Glutamatergic neuron (in vitro differentiated cells): ENCODE data around the gene ADAP2. TPM values are rescaled to one million over a fixed set of nuclear protein-coding genes. Genes with fewer than 3 reads are reported as not detected.

Source experiments
- DNase-seq: peaks from one replicate; pipeline ENCODE4 v3.0.0; 2022
- H3K27ac Mint-ChIP-seq: one replicate; pipeline ENCODE4 v1.8.0; 2020; ENCODE audit warnings: mild to moderate bottlenecking, mixed read lengths, inconsistent platforms; ENCODE audit not compliant: unreplicated experiment
- H3K27me3 Mint-ChIP-seq: one replicate; pipeline ENCODE4 v1.8.0; 2020; ENCODE audit warnings: mild to moderate bottlenecking, moderate library complexity, mixed read lengths, inconsistent platforms; ENCODE audit not compliant: unreplicated experiment
- H3K36me3 Mint-ChIP-seq: one replicate; pipeline ENCODE4 v1.8.0; 2020; ENCODE audit warnings: mild to moderate bottlenecking, mixed read lengths, inconsistent platforms; ENCODE audit not compliant: unreplicated experiment
- H3K4me1 Mint-ChIP-seq: one replicate; pipeline ENCODE4 v1.8.0; 2020; ENCODE audit warnings: mild to moderate bottlenecking, low read depth, mixed read lengths, inconsistent platforms; ENCODE audit not compliant: unreplicated experiment
- H3K4me3 Mint-ChIP-seq: one replicate; pipeline ENCODE4 v1.8.0; 2020; ENCODE audit warnings: mild to moderate bottlenecking, mixed read lengths, inconsistent platforms; ENCODE audit not compliant: unreplicated experiment
- H3K9me3 Mint-ChIP-seq: one replicate; pipeline ENCODE4 v1.8.0; 2020; ENCODE audit warnings: mild to moderate bottlenecking, moderate library complexity, mixed read lengths, inconsistent platforms; ENCODE audit not compliant: unreplicated experiment
- total RNA-seq: library from RNA; stranded (reverse); fragmentation: NEBNext Ultra II Directional; extraction: Animal tissue kit (Norgen Biotek cat#: 25700); gene quantifications from one replicate; pipeline ENCODE4 v1.2.1, GENCODE V29; 2021; ENCODE audit not compliant: unreplicated experiment
- TF ChIP-seq, protein P1 (sequence below): fragments of 200-600 bp; sonication (generic); IDR thresholded peaks from one replicate; pipeline ENCODE4 v1.5.0; 2021; ENCODE audit not compliant: partially characterized antibody, unreplicated experiment

Gene ADAP2
- total RNA-seq, 1 donor from 2014 or later, result 0.51 TPM

DNA sequence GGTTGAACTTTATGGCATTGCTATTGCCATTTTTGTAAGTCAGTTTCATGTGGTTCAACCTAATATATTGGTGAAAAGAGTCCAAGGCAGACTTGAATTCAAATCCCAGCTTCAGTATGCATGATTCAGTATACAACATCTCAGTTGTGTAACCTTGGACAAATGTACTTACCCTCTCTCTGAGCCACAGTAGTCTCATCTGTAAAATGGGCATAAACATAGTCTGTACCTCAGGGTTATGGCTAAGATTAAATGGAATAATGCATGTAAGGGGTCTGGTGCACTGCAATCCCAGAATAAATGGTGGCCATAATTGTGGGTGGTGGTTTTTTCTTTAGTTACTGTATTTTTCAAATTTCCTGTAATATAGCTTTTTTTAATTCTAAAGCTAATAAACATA is 4.7 kb upstream of the ADAP2 start:
- Mint-ChIP-seq H3K36me3 (no peaks in the 10 kb centered on the region), H3K27ac (no peak overlapping the region), H3K4me3 (no peak overlapping the region), H3K4me1 (no peaks in the 10 kb centered on the region), H3K9me3 (peaks cover 2% of the 10 kb centered on the region), H3K27me3 (peaks cover 3% of the 10 kb centered on the region)
- DNase-seq, result no peak
- TF ChIP-seq, protein P1, sequence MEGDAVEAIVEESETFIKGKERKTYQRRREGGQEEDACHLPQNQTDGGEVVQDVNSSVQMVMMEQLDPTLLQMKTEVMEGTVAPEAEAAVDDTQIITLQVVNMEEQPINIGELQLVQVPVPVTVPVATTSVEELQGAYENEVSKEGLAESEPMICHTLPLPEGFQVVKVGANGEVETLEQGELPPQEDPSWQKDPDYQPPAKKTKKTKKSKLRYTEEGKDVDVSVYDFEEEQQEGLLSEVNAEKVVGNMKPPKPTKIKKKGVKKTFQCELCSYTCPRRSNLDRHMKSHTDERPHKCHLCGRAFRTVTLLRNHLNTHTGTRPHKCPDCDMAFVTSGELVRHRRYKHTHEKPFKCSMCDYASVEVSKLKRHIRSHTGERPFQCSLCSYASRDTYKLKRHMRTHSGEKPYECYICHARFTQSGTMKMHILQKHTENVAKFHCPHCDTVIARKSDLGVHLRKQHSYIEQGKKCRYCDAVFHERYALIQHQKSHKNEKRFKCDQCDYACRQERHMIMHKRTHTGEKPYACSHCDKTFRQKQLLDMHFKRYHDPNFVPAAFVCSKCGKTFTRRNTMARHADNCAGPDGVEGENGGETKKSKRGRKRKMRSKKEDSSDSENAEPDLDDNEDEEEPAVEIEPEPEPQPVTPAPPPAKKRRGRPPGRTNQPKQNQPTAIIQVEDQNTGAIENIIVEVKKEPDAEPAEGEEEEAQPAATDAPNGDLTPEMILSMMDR, result no peak

DNA sequence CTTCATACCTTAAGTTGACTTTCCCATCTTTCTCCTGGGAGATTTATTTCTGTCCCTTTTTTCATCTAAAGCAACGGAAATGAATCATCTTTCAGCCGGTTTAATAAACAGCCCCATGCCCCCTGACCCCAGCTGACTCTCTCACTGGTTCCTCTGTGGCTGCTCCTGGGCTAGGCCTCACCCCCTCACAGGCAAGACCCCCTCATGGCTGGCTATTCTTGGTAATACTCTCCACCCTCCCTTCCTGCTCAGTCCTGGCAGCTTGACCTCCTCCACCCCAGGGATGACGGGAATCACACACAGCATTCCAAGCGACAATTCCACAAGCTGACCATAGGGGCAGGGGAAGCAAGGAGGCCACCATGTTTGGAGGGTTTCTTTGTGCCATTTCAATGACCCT is 1.5 kb upstream of the ADAP2 start:
- Mint-ChIP-seq H3K4me1 (no peaks in the 10 kb centered on the region), H3K9me3 (peaks cover 2% of the 10 kb centered on the region), H3K36me3 (no peaks in the 10 kb centered on the region), H3K4me3 (no peak overlapping the region), H3K27ac (no peak overlapping the region), H3K27me3 (peaks cover 8% of the 10 kb centered on the region)
- TF ChIP-seq, protein P1, result no peak
- no peak for DNase-seq

DNA sequence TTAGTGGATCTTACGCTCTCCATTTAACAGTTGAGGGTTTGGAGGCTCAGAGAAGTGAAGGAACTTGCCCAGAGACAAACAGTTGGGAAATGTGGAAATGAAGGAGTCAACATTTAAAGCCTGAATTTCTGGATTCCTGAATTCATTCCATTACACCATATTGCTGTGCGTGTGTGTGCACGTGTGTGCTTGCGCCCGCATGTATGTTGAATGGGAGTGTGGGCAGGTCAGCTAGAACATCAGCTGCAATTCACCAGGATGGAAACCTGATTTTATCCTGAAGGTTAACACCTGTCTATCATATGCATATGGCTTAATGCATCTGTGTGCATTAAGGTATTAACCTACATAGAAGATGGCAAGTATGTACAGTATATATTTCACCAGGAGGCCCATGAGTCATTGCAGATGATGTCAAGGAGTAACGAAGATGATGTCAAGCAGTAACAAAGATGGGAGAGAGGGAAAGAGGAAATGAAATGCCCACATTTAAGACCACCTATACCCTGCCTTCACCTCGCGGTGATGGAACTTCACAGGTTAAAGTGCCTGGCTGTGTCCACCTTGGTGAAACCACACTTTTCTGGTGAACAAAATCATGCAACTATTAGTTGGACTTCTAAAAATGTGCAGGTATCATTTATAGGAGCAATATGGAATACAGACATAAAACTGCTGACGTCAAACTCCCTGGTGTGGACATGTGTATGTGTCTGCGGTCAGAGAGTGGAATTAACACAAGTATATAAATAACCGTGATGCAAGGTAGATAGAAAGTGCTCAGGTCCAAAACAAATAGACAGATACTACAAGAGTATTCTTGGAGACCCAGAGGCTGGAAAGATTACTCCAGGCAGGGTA is 832 bp upstream of the ADAP2 start:
- Mint-ChIP-seq H3K9me3 (peaks cover 2% of the 10 kb centered on the region), H3K27me3 (peaks cover 10% of the 10 kb centered on the region), H3K27ac (no peak overlapping the region), H3K4me3 (peak overlapping the region; percentile 79), H3K36me3 (no peaks in the 10 kb centered on the region), H3K4me1 (no peaks in the 10 kb centered on the region)
- no peak for DNase-seq
- TF ChIP-seq, protein P1, result no peak

DNA sequence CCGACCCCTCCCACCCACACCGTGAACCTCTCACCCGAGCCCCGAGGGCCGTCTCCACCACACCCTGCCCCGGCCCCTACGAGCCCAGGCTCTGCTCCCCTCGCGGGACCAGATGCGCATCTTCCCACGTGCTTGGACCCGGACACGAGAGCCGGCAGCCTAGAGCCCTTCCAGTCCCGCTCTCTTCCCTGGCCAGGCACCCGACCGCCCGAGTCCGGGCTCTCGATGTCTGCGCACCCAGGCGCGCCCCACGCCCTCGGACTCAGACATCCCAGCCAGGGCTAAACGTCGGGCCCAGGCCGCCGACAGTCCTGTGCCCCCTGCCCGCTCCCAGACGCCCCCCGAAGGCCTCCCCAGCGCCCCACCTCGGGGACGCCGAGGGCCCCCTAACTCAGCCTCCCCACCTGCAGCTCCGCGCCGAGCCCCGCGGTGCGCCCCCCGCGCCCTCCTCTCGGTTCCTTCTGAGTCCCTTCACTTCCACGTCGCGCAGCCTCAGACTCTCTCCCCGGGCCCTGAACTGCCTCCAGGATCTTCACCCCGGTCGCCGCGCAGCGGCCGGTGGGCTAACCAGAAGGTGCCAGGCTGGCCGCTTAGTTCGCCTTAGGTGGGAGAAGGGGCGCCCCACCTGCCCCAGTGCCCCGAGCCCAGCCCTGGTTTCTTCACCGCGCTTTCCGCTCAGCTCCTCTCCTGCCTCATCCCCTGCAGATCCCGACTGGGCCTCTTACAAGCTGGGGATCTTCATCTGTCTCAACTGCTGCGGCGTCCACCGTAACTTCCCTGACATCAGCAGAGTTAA is 688 bp downstream of the ADAP2 start:
- Mint-ChIP-seq H3K27ac (peak overlapping the region; percentile 73), H3K36me3 (no peaks in the 10 kb centered on the region), H3K27me3 (peaks cover 10% of the 10 kb centered on the region), H3K4me3 (peak overlapping the region; percentile 78), H3K9me3 (peaks cover 2% of the 10 kb centered on the region), H3K4me1 (no peaks in the 10 kb centered on the region)
- TF ChIP-seq, protein P1, result no peak
- peak; percentile 24 for DNase-seq
